Activated effector memory CD4-positive, alpha-beta T cell treated with anti-CD3 and anti-CD28 coated beads, Interleukin-2, amount 50 U/mL, for 16 hours (primary cell): ENCODE data around the gene IL13RA1.
"Not testable (repeated sequence)": the region's sequence is repeated elsewhere in the genome, so short reads cannot be mapped to it uniquely, and the experiment has no call there.

Experiments used
- DNase-seq: peaks from one replicate; pipeline ENCODE4 v3.0.0-alpha.2; 2020

Gene IL13RA1

DNA sequence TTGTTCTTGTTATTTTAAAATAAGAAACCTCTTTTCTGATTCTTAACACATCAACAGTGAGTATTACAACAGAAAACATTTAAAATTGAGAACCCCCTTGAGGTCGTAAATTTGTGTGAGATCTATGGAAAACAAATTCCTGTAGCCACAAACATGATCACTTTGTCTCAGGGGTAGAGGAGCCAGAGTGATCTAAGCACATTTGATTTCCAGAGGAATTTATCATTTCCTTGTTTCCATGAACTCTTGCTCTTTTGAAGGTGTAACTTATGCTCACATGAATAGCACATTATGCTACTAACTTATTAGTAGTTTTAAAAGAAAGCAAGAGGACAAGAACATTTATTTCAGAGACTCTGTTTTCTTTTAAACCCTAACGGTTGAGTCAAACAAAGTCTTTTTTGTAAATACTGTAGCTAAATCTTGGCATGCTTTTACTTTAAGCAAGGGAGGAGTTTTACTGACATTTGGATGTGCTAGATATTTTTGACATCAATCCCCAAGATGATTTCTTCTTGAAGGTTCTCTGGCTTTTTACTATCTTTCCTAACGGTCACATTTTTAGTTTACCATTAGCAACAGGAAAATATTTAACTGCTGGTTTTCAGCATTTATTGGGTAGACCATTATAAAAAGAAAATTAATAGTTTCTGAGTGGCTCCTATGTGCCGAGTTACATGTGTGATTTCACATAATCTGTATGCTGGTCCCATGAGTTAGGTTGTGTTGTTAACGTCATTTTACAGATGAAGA is 68.3 kb downstream of the IL13RA1 start:
- no peak for DNase-seq

DNA sequence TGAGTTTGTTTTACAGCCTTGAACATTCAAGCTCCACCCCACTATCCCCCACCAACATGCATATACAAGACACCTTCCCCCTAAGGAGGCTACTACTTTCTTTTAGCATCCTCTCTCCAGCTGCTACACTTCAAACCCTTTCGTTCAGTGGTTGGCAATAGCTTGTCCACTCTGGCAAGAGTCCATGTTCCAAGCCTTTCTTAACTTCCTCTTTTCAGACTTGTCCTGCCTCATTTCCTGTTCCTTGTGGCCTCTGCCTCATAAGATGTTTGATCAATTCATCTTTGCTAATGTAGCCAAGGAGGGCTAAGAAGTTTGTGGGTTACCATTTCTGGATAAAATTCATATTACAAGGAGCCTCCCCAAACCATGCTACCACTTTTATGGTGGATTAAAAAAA is 75.5 kb downstream of the IL13RA1 start:
- no peak for DNase-seq

DNA sequence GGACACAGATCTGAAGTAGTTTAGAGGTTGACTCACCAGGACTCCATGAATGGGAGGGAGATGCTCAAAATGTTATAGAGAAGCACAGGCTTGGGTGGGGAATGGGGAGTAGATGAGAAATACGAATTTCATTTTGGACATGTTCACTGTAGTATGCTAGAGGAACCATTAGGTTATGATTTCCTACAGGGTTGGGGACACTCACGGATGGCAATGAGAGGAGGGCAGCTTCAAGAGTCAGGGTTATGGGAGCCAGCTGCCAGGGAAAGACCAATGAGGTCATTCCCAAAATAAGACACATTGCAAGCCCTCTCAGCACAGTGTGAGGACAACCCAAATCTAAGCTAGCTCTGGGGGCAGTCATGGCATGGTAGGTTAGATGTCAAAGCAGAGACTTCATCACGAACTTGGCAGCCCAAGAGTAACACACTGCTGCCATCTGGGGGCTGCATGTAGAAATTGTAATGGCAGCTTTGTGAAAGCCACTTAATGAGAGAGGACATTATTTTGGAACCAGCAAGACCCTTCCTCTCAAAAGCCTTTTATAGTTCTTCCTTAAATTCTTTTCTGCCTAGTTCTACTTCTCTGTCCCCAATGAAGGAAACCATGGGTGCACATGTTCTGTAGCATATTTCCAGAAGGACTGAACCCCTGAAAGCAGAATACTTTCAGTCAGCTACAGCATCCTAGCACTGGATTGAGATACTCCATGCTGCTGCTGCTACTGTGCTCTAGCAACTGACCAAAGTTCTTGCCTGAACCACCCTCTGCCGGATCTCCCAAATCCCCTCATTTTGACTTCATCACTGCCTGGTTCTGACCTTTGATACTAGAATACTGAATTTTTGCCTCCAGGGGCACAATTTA is 80.0 kb downstream of the IL13RA1 start:
- peak; percentile 67 for DNase-seq

DNA sequence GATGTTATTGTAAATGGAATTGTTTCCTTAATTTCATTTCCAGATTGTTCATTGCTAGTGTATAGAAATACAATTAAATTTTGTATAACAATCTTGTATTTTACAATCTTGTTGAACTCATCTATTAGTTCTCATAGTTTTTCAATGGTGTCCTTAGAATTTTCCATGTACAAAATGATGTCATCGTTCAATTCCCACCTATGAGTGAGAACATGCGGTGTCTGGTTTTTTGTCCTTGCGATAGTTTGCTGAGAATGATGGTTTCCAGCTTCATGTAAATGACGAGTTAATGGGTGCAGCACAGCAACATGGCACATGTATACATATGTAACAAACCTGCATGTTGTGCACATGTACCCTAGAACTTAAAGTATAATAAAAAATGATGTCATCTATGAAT is 89.9 kb downstream of the IL13RA1 start:
- DNase-seq, result not testable (repeated sequence)

DNA sequence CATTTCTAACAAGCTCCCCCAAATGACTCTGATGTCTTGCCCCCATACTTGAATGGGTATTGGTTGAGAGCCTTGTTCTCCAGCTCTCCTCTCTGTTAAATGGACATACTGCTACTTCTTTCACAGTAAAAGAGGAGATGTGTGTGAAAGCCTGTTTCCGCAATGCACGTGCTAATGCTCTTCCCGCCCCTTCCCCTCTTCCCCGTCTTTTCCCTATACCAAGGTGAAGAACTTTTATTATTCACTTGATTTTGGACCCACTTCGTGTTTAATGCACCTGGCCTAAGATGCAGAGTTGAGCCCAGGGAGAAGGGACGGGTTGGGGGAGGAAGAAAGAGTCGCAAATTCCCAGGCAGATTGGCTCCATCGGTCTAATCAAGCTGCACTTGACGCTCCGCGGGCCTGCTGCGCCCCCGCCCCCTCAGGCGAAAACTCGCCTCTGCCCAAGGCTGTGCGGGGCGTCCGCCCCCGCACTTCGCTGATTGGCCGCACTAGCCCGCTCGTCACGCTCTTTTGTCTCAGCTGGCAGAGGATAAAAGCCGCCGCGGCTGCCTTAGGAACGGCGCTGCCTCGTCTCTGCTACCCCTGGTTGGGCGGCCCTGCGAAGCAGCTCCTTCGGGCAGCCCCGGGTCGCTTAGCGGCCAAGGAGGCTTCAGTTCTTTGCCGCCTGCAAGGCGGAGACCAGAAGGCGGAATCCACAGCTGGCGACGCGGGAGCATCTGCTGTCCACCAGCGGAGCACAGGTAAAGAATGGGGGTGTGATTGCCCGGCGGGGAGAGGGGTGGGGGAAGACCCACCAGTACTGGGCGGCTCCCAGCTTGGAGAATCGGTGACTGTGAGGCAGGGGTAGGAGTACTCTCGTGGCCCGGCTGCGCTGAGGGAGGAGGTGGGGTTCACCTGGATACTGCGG is 96.1 kb downstream of the IL13RA1 start, which contains the start of gene ZCCHC12:
TSS of gene ZCCHC12 (plus strand) at position 562 of the 910 bp plus-strand sequence. CDS start 1,421 bp downstream, outside the sequence.
- DNase-seq, result peak; percentile 68

DNA sequence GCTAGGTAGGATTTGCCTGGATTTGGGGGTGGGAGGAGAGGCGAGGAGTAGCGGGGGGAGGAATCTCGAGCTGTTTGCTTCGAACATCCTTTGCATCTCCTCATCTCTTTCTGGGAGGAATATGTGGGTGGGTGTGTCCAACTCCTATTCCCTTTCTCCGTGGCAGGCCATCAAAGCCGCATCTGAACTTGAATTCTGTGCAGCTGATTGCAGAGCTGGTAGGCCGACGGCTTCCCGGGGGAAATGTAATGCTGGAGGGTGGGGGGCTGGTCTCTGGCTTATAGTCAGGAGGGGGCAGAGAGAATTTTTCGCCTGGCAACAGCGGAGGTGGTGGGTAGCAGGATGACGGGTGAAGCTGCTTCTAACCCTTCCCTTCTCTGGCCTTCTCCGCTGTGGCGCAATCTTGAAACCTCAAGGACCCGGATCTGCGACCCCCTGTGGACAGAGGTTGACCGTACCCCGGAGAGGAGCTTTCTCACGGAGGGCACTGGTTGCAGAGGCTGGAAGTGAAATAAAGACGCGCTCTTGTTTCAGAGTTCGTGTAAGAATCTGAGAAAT is 96.8 kb downstream of the IL13RA1 start:
- DNase-seq, result no peak

DNA sequence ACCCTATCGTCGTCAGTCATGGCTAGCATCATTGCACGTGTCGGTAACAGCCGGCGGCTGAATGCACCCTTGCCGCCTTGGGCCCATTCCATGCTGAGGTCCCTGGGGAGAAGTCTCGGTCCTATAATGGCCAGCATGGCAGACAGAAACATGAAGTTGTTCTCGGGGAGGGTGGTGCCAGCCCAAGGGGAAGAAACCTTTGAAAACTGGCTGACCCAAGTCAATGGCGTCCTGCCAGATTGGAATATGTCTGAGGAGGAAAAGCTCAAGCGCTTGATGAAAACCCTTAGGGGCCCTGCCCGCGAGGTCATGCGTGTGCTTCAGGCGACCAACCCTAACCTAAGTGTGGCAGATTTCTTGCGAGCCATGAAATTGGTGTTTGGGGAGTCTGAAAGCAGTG is 97.8 kb downstream of the IL13RA1 start:
- no peak for DNase-seq

DNA sequence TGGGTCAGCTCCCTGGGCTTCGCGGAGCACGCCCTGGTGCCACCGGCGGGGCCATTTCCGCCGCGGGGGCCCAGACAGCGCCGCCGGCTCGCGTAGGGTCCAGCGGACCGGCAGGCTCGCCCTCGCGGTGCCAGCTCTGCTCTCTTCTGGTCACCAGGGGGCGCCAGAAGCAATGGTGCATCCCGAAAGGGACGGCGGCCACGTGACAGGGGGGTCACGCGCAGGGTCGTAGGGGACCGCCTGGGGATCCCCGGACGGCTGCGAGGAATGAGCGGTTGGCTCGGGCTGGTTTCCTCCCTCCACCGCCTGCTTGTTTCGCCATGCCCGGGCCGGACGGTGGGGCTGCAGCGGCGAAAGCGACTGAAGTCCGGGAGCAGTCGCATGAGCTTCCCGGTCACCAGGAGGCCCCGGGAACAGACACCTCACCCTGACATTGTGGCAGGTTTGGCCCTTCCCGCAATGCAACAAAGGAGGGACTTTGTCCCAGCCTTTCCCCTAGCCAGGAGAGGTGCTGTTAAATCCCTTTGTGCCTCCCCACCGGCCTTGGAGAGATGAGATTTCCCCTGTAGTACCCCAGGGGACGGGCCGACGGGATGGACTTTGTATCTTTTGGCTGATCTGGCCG is 112.0 kb downstream of the IL13RA1 start:
- peak; percentile 83 for DNase-seq
